ENCODE results near the gene PEX26. TPM values are rescaled to one million over a fixed set of nuclear protein-coding genes. Genes with fewer than 3 reads are reported as not detected.

PEX26 gene
- total and polyA plus RNA-seq, 9 donors: 13.0 to 33.4 (median 23.5) TPM

DNA sequence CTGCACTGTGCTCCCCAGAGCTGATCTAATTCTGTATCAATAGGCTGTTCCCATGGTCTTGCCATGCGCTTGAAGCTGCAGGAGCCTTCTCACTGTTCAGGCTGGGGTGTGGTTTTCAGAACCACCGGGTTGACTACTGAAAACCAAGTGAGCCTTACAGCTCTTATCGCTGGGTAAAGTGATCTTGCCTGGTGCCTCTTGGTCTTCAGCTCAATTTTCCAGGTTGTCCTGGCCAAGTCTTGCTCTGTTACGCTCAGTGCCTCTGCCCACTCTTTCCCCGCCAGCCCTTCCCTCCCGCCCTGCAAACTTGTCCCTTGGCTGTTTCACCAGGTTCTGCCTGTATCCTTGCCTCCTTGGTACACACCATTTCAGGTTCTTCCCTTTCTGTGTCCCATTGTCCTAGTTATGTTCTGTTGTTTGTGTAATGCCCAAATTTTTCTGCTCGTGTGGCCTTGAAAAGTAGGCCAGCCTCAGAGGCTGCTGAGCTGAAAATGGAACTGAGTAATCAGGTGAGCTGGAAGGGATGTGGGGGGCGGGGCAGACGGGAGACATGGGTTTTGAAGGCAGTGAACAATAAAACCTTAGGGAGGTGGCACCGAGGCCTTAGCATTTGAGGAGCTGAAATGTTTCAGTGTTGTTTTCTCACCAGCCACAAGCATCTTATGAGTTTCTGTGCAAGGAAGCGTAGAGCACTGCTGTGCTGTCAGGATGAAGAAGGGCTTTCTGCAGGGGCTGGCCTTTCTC is 11.2 kb downstream of the PEX26 start:
- no peaks in the 10 kb centered on the region for H3K36me3 ChIP-seq
- no peaks in the 10 kb centered on the region for H3K9me3 ChIP-seq
- no peak for TF ChIP-seq EP300 (IDR thresholded peaks at IDR 0.05)
- TF ChIP-seq POLR2A (IDR thresholded peaks at IDR 0.05): no peak
- TF ChIP-seq, protein P1, sequence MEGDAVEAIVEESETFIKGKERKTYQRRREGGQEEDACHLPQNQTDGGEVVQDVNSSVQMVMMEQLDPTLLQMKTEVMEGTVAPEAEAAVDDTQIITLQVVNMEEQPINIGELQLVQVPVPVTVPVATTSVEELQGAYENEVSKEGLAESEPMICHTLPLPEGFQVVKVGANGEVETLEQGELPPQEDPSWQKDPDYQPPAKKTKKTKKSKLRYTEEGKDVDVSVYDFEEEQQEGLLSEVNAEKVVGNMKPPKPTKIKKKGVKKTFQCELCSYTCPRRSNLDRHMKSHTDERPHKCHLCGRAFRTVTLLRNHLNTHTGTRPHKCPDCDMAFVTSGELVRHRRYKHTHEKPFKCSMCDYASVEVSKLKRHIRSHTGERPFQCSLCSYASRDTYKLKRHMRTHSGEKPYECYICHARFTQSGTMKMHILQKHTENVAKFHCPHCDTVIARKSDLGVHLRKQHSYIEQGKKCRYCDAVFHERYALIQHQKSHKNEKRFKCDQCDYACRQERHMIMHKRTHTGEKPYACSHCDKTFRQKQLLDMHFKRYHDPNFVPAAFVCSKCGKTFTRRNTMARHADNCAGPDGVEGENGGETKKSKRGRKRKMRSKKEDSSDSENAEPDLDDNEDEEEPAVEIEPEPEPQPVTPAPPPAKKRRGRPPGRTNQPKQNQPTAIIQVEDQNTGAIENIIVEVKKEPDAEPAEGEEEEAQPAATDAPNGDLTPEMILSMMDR (IDR thresholded peaks at IDR 0.05): no peak
- DNase-seq: no peak
- WGBS, 3 donors: 79 to 86% (median 84%) methylated on average over 11 of the region's 11 CpGs
- intact Hi-C loops (cut with DNase I): no loop called here
- no peak overlapping the region for H3K27ac ChIP-seq
- no peaks in the 10 kb centered on the region for H3K27me3 ChIP-seq
- no peak overlapping the region for H3K4me3 ChIP-seq
- H3K4me1 ChIP-seq (ENCODE audit: insufficient read depth): peaks cover 5% of the 10 kb centered on the region

DNA sequence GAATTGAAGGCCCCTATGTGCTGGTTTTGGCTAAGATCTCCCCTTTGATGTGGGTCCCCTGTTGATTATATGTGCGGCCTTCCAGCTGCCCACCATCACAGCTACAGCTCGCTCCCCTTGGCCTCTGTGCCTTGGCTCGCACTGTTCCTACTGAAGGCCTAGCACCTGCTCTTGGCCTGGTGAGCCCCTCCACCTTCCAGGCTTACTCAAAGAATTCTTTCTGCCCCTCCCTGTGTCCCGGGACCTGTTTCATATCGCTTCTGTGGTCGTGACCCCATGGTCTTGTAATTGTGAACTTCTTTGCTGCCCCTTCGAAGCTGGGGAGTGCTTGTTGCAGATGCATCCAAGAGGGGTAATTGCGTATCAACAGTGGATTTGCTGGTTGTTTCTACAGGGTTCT is 12.5 kb downstream of the PEX26 start:
- TF ChIP-seq EP300 (IDR thresholded peaks at IDR 0.05) (no peak), POLR2A (IDR thresholded peaks at IDR 0.05) (no peak)
- TF ChIP-seq, protein P1 (IDR thresholded peaks at IDR 0.05): no peak
- intact Hi-C loops (cut with DNase I): no loop called here
- Histone ChIP-seq H3K4me3 (no peak overlapping the region), H3K9me3 (no peaks in the 10 kb centered on the region), H3K4me1 (ENCODE audit: insufficient read depth) (peaks cover 5% of the 10 kb centered on the region), H3K27me3 (no peaks in the 10 kb centered on the region), H3K36me3 (no peaks in the 10 kb centered on the region), H3K27ac (no peak overlapping the region)
- 89 to 94% (median 92%) methylated on average over 8 of the region's 8 CpGs for WGBS, 3 donors
- no peak for DNase-seq

DNA sequence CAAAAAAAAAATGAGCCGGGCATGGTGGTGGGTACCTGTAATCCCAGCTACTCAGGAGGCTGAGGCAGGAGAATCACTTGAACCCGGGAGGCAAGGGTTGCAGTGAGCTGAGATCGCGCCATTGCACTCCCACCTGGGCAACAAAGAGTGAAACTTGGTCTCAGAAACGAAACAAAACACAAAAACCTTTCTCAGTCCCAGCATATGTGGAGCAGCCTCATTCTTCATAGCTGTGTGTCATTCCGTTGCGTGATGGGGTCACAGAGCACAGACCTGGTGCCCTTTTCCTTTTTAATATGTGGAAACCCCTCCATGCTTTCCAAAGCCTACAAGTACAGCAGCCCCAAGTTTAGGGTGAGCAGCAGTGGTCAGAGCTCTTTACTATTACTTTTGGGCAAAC is 13.7 kb downstream of the PEX26 start:
- Histone ChIP-seq H3K27ac (peak overlapping the region; percentile 67 to 80), H3K36me3 (no peaks in the 10 kb centered on the region), H3K27me3 (no peaks in the 10 kb centered on the region), H3K9me3 (no peaks in the 10 kb centered on the region), H3K4me3 (peak overlapping the region; percentile 5), H3K4me1 (ENCODE audit: insufficient read depth) (peaks cover 5% of the 10 kb centered on the region)
- 37 to 40% (median 39%) methylated on average over 7 of the region's 7 CpGs for WGBS, 3 donors
- TF ChIP-seq EP300 (IDR thresholded peaks at IDR 0.05): no peak
- TF ChIP-seq, protein P1 (IDR thresholded peaks at IDR 0.05): no peak
- TF ChIP-seq POLR2A (IDR thresholded peaks at IDR 0.05): no peak
- intact Hi-C loops (cut with DNase I): no loop called here
- DNase-seq: no peak

DNA sequence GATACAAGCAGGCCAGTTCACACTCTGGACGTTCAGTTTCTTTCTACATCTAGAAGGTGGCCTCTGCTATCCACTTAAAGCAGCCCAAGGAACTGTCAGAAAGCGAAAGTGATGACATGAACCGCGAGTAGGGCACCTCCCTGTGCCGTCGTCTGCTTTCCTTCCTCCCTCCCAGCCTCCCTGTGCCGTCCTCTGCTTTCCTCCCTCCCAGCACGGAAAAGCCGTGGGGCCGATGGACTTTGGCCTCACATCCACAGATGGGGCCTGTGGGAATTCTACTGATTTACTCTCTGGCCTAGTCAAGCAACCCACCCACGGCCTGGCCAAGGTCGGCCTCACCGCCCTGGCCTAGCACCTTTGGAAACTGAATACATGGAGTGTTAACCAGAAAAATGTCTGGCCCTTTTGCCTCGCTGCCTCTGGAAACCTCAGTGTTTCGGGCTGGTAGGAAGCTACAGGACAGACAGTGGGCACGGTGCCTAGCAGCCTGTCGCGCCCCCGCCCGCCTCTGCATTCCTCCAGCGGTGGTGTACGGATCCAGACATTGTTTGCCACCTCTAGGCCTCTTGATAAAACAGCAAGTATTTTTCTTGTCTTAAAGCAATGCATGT is 14.2 kb downstream of the PEX26 start:
- Histone ChIP-seq H3K36me3 (no peaks in the 10 kb centered on the region), H3K27me3 (no peaks in the 10 kb centered on the region), H3K4me1 (ENCODE audit: insufficient read depth) (peaks cover 5% of the 10 kb centered on the region), H3K27ac (peak overlapping the region; percentile 67 to 80), H3K9me3 (no peaks in the 10 kb centered on the region), H3K4me3 (peak overlapping the region; percentile 5)
- intact Hi-C loops (cut with DNase I): no loop called here
- TF ChIP-seq, protein P1 (IDR thresholded peaks at IDR 0.05): no peak
- no peak for TF ChIP-seq EP300 (IDR thresholded peaks at IDR 0.05)
- no peak for TF ChIP-seq POLR2A (IDR thresholded peaks at IDR 0.05)
- 1 to 3% (median 3%) methylated on average over 22 of the region's 22 CpGs for WGBS, 3 donors
- peak; percentile 71 to 83 (median 74) for DNase-seq

Measured in ovary (tissue), 9 donors.